Epithelial cell of esophagus (primary cell): ENCODE measurements around the gene CHAF1A.

Source experiments
- DNase-seq: peaks from one replicate; pipeline ENCODE4 v3.0.0; 2010; ENCODE audit warnings: low read depth
- H3K4me3 ChIP-seq: 2 replicates; pipeline ENCODE4 v1.5.1; 2011; ENCODE audit warnings: mild to moderate bottlenecking, low read length, control low read depth
- TF ChIP-seq, protein P1 (sequence below): IDR thresholded peaks from 2 replicates; pipeline ENCODE4 v1.5.1; 2011; ENCODE audit warnings: low read depth, mild to moderate bottlenecking, low read length, control low read depth, inconsistent platforms; ENCODE audit not compliant: insufficient read depth; ENCODE audit errors: missing control alignments

CHAF1A gene

DNA sequence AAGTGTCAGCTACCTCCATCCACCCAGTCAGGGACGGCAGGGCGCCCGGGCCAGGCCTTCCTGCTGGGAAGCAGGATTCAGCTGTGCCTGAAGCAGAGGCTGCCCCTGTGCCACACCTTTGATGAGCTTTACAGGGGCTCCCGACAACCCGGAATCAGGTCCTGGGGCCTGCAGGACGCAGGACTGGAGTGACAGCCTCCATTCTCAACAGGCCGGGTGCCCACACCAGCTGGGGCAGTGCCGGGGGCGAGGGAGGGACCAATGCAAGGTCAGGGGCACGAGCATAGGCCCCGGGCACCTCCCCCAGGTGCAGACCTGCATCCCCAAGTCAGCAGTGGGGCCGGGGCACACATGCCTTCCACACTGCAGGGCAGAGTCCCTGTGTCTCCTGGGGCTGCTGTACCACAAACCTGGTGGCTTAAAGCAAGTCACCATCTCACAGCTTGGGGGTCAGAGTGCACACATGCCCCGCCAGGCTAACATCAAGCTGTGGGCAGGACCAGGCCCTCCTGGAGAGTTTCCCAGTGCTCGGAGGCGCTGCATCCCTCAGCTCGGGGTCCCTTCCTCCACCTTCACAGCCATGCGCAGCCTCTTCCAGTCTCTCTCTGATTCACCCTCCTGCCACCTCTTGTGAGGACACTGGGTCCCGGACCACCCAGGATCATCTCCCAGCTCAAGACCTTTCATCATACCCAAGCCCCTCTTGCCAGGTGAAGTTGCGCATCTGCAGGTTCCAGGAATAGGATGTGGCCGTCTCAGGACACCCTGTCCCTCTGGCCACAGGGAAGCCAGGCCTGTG, 41.7 kb downstream of the CHAF1A start:
- H3K4me3 ChIP-seq = no peak overlapping the region
- TF ChIP-seq, protein P1, sequence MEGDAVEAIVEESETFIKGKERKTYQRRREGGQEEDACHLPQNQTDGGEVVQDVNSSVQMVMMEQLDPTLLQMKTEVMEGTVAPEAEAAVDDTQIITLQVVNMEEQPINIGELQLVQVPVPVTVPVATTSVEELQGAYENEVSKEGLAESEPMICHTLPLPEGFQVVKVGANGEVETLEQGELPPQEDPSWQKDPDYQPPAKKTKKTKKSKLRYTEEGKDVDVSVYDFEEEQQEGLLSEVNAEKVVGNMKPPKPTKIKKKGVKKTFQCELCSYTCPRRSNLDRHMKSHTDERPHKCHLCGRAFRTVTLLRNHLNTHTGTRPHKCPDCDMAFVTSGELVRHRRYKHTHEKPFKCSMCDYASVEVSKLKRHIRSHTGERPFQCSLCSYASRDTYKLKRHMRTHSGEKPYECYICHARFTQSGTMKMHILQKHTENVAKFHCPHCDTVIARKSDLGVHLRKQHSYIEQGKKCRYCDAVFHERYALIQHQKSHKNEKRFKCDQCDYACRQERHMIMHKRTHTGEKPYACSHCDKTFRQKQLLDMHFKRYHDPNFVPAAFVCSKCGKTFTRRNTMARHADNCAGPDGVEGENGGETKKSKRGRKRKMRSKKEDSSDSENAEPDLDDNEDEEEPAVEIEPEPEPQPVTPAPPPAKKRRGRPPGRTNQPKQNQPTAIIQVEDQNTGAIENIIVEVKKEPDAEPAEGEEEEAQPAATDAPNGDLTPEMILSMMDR = no peak
- no peak for DNase-seq

DNA sequence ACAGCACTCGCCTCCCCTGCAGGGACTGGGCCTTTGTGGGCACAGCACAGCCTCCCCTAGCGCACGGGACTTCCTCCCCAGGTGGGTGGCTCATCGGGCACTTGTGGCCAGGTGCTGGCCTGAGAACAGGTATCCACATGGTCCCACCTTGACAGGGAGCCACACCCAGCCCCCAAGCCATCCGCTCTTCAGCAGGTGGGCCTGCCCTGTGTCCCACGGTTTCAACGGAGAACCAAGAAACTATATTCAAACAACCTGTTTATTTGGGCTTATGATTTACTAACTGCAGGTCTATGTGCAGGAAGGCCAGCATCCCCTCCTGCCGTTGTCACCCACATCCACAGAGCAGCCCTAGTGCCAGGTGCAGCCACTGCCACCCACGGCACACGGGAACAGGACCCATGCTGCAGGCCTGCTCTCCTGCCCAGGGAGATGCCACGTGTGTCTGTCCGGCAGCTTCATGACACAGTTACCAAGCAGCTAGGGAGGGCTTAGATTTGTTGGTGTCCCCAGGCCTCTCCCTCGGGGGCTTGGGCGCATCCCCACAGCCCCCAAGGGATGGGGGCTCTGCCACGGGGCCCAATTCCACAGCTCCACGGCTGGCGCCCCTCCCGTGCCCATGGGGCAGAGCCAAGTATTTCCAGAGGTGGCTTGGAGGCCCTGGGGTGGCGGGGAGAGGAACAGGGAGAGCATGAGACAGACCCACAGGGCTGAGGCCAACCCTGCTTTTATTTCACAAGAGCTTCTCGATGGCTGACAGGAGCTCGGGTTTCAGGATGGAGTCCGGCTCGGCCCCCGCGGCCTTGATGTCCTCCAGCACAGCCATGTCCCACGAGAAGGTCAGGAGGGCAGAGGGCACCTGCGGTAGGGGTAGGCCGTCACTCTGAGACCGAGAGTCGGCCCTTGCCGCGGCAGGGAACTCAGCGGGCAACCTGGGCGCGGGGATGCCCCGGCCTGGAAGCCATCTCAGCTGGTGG, 42.6 kb downstream of the CHAF1A start:
- TF ChIP-seq, protein P1 = no peak
- no peak for DNase-seq
- no peak overlapping the region for H3K4me3 ChIP-seq

DNA sequence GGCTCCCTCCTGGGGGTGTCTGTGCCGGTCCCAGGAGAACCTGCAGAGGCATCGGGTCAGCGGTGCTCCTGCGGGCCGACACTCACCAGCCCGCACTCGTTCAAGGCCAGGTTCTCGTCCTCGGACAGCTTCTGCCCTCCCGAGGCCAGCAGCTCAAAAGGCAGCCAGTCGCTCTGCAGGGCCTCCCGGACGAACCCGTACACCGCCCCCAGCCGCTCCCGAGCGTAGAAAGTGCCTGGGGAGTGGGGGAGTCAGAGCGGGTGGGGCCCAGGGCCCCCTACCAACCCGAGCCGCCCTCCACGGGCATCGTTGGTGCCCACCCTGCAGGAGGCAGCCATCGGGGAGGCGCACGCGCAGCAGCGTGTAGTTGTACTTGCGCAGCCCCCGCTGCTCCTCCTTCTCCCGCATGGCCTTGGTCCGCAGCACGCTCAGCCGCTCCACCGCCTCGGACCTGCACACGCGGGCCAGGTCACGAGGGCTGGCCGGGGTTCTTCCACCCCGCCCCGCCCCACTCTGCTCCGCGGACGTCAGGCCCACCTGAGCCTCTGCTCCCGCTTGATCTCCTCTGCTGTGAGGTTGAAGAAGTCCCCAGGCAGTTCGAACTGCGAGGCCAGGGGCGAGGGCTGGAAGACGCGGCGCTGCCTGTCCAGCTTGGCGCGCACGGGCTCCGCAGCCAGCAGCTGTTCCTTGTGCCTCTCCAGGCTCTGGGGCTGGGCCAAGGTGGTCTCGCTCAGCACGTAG, 43.7 kb downstream of the CHAF1A start:
- TF ChIP-seq, protein P1 = no peak
- no peak for DNase-seq
- no peak overlapping the region for H3K4me3 ChIP-seq

DNA sequence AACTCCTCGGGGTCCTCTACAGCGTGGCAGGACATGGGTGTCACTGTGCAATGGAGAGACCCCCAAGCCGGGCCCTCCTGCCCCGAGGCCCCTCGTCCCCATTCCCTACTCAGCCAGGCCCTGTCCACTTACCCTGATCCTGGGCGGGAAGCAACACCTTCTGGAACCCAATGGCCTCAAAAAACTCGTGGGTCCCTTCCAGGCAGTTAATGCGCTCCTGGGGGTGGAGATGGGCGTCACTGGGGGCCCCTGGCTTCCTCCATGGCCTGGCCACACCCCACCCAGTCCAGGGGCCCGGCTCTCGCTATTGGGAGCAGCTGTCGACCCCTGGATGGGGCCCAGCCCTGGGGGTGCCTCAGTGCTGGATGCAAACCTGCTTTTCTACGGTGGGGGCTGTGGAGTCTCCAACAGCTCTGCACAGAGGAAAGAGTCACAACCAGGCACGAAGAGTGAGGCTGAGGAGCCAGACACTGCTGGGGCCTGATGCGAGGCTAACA, 44.3 kb downstream of the CHAF1A start:
- no peak for DNase-seq
- TF ChIP-seq, protein P1 = no peak
- no peak overlapping the region for H3K4me3 ChIP-seq

DNA sequence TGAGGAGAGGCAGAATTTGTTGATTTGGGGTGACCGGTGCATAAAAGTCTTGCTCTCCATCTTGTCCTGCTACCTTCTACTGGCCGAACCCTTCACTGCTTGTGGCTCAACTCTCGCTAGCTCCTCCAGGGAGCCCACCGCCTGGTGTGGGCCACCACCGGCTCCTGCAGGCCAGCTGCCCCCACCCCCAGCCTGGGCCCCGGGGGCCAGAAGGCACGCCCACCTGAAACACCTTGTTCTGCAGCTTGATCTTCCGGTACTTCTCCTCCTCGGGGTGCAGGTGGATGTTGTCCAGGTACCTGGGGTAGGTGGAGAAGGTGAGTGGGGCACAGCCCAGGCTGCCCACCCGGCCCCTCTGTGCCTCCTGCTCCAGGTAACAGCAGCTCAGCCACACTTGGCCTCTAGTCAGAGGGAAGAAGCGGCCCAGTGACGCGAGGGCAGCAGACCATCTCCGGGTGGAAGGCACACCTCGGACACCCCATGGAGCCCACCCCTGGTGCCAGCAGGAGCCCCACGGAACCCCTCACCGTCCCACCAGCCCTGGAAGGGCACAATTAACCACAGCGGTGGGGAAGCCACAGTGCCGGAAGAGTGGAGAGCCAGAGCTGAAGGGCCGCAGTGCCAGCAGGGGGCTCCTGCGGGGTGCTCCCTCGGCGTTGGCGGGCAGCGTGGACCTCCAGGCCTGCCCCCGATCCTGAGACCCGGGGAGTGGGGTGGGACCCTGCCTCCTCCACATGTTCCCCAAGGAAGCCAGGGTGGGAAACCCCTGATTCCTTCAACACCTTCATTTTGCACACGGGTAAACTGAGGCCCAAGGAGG, 45.1 kb downstream of the CHAF1A start:
- TF ChIP-seq, protein P1 = no peak
- H3K4me3 ChIP-seq = no peak overlapping the region
- DNase-seq = no peak
